HCT116 (cell line): ENCODE data around the gene PLA2G2F. TPM values are rescaled to one million over a fixed set of nuclear protein-coding genes. Genes with fewer than 3 reads are reported as not detected.

ENCODE experiments used
- ATAC-seq: fragments of 200-7000 bp; cut with Tn5 transposase; 2 replicates; pipeline ENCODE4 v1.9.1; 2020; ENCODE audit warnings: mild to moderate bottlenecking, moderate library complexity
- BruUV-seq: library from RNA; stranded (reverse); fragments of 400-500 nt; replicated peaks from 2 replicates; lab custom pipeline; 2021; lab: Mats Ljungman, UMichigan
- CTCF ChIA-PET: fragments of 300-600 bp; sonication (Branson Sonifier 250); formaldehyde crosslinking; loops from one replicate; lab custom pipeline; 2021; ENCODE audit warnings: antibody characterized with exemption; lab: Charles Lee
- POLR2A ChIA-PET: fragments of 300-600, 350-600 bp; sonication (Branson Sonifier 250); formaldehyde crosslinking; loops from one replicate; lab custom pipeline; 2021; ENCODE audit warnings: antibody characterized with exemption; lab: Charles Lee
- RAD21 ChIA-PET, 2 experiments: fragments of 300-600 bp; sonication (Branson Sonifier 250); formaldehyde crosslinking; loops; one replicate each; lab custom pipeline; 2023; ENCODE audit warnings: low total read pairs in 2 of 2; ENCODE audit not compliant: uncharacterized antibody in 2 of 2, unreplicated experiment in 2 of 2, low non-redundant PET in 1 of 2; lab: Charles Lee
- DNase-seq: peaks from one replicate; pipeline ENCODE4 v3.0.0-alpha.2; 2010; ENCODE audit warnings: low read depth, low spot score
- H2AFZ ChIP-seq: fragments of 200-600 bp; shearing (Covaris generic), sonication (generic); 2 replicates; pipeline ENCODE4 v1.6.1; 2017; ENCODE audit warnings: low read depth, mixed run types, mixed read lengths, antibody characterized with exemption, low read length; ENCODE audit not compliant: poor library complexity, severe bottlenecking
- H3K27ac ChIP-seq: 2 replicates; pipeline ENCODE4 v1.5.1; 2012; ENCODE audit warnings: low read depth, low read length
- H3K27me3 ChIP-seq: fragments of 200-600 bp; sonication (generic); 2 replicates; pipeline ENCODE4 v1.6.1; 2016; ENCODE audit warnings: mixed run types, low read length, mixed read lengths; ENCODE audit not compliant: insufficient read depth
- H3K36me3 ChIP-seq, 2 experiments: fragments of 200-500 bp in 1 of 2; fragments of 200-600 bp in 1 of 2; sonication (Bioruptor generic) in 1 of 2; sonication (generic) in 1 of 2; 2 replicates each; pipeline versions ENCODE4 v1.5.1 to v1.6.1; 2014 to 2016; ENCODE audit warnings: low read length in 2 of 2, inconsistent platforms in 1 of 2, mixed read lengths in 1 of 2, mixed run types in 1 of 2; ENCODE audit not compliant: insufficient read depth in 2 of 2, control insufficient read depth in 1 of 2
- H3K4me1 ChIP-seq, 2 experiments: fragments of 200-600 bp in 1 of 2; sonication (generic) in 1 of 2; 2 replicates each; pipeline versions ENCODE4 v1.5.1 to v1.6.1; 2012 to 2017; ENCODE audit warnings: low read length in 2 of 2, inconsistent platforms in 1 of 2, mild to moderate bottlenecking in 1 of 2, mixed read lengths in 1 of 2, mixed run types in 1 of 2, moderate library complexity in 1 of 2; ENCODE audit not compliant: insufficient read depth in 2 of 2, control insufficient read depth in 1 of 2
- H3K4me2 ChIP-seq: fragments of 200-600 bp; sonication (generic); 2 replicates; pipeline ENCODE4 v1.6.1; 2017; ENCODE audit warnings: mixed run types, low read length, mixed read lengths
- H3K4me3 ChIP-seq, 2 experiments: fragments of 200-600 bp in 1 of 2; sonication (generic) in 1 of 2; replicated peaks in 1 of 2; 2 replicates each; pipeline ENCODE4 v1.5.1; 2011 to 2016; ENCODE audit warnings: low read length in 2 of 2, control low read depth in 1 of 2, low read depth in 1 of 2, mild to moderate bottlenecking in 1 of 2, mixed read lengths in 1 of 2, mixed run types in 1 of 2
- H3K79me2 ChIP-seq: fragments of 200-600 bp; sonication (generic); 2 replicates; pipeline ENCODE4 v1.6.1; 2017; ENCODE audit warnings: mild to moderate bottlenecking, mixed run types, low read length, moderate library complexity, mixed read lengths; ENCODE audit not compliant: insufficient read depth
- H3K9ac ChIP-seq: fragments of 200-600 bp; sonication (generic); 2 replicates; pipeline ENCODE4 v1.6.1; 2016; ENCODE audit warnings: low read length, mixed read lengths
- H3K9me2 ChIP-seq: fragments of 200-600 bp; sonication (generic), shearing (Covaris generic); 2 replicates; pipeline ENCODE4 v1.6.1; 2017; ENCODE audit warnings: mixed run types, mild to moderate bottlenecking, moderate library complexity; ENCODE audit not compliant: insufficient read depth
- H3K9me3 ChIP-seq, 2 experiments: fragments of 200-500 bp in 1 of 2; fragments of 200-600 bp in 1 of 2; sonication (Bioruptor generic) in 1 of 2; sonication (generic) in 1 of 2; 2 replicates each; pipeline ENCODE4 v1.6.1; 2014 to 2017; ENCODE audit warnings: low read length in 2 of 2, mixed read lengths in 2 of 2, inconsistent platforms in 1 of 2, low read depth in 1 of 2, mild to moderate bottlenecking in 1 of 2, mixed run types in 1 of 2, moderate library complexity in 1 of 2; ENCODE audit not compliant: control insufficient read depth in 1 of 2, insufficient read depth in 1 of 2
- H4K20me1 ChIP-seq: fragments of 200-600 bp; sonication (generic), shearing (Covaris generic); 2 replicates; pipeline ENCODE4 v1.6.1; 2017; ENCODE audit warnings: mixed run types, mild to moderate bottlenecking, moderate library complexity; ENCODE audit not compliant: insufficient read depth
- CEBPB ChIP-seq: IDR thresholded peaks from 2 replicates; pipeline ENCODE4 v1.6.1; 2012; ENCODE audit warnings: low read depth
- CTCF ChIP-seq, 3 experiments: fragments of 200-600 bp in 1 of 3; sonication (generic) in 1 of 3; IDR thresholded peaks in 2 of 3; conservative IDR thresholded peaks in 1 of 3; 2 replicates each; pipeline ENCODE4 v1.5.1; 2012 to 2017; ENCODE audit warnings: low read depth in 2 of 3, low read length in 2 of 3, antibody characterized with exemption in 1 of 3, borderline replicate concordance in 1 of 3, control low read depth in 1 of 3, mild to moderate bottlenecking in 1 of 3, mixed read lengths in 1 of 3, mixed run types in 1 of 3, moderate library complexity in 1 of 3; ENCODE audit not compliant: insufficient read depth in 1 of 3
- FOSL1 ChIP-seq: IDR thresholded peaks from 2 replicates; pipeline ENCODE4 v1.6.1; 2012; ENCODE audit warnings: low read depth
- JUND ChIP-seq: IDR thresholded peaks from 2 replicates; pipeline ENCODE4 v1.6.1; 2012
- POLR2A ChIP-seq: IDR thresholded peaks from 2 replicates; pipeline ENCODE4 v1.7.0; 2011; ENCODE audit warnings: borderline replicate concordance; ENCODE audit not compliant: insufficient read depth, insufficient read length; ENCODE audit errors: extremely low read depth
- POLR2AphosphoS5 ChIP-seq: IDR thresholded peaks from 2 replicates; pipeline ENCODE4 v1.6.1; 2011; ENCODE audit warnings: mild to moderate bottlenecking, low read depth, low read length, moderate library complexity
- RAD21 ChIP-seq: IDR thresholded peaks from 2 replicates; pipeline ENCODE4 v1.6.1; 2012; ENCODE audit warnings: low read depth, mild to moderate bottlenecking
- TCF7L2 ChIP-seq: IDR thresholded peaks from 2 replicates; pipeline ENCODE4 v1.7.0; 2011; ENCODE audit warnings: borderline replicate concordance, inconsistent platforms; ENCODE audit not compliant: insufficient read depth, insufficient read length; ENCODE audit errors: extremely low read depth
- YY1 ChIP-seq: IDR thresholded peaks from 2 replicates; pipeline ENCODE4 v1.6.1; 2011; ENCODE audit warnings: low read length, low read depth, moderate library complexity, mild to moderate bottlenecking; ENCODE audit not compliant: insufficient replicate concordance; ENCODE audit errors: extremely low read depth
- intact Hi-C: fragments of 100-400 bp; cut with micrococcal nuclease; formaldehyde crosslinking; loops from 2 replicates; pipeline ENCODE4 v1.10.0; 2022
- total RNA-seq: library from RNA; stranded (reverse); gene quantifications from one replicate; pipeline ENCODE4 v1.2.1, GENCODE V29; 2021; ENCODE audit not compliant: unreplicated experiment

The PLA2G2F gene
- total RNA-seq, 1 experiment from 2014 or later, result 0.12 TPM

- BruUV-seq, result no TSS peak
- intact Hi-C loops, result loop anchor here (5.0 kb wide), 1 partner anchor 492 kb away; the partner anchor contains the start of gene HTR6
- CTCF ChIA-PET, result interaction anchor here (3.5 kb wide), 1 partner anchor 180 kb away, joined by 20 read pairs; no protein-coding TSS in a partner anchor
- POLR2A ChIA-PET, result no interaction called here
- H4K20me1 ChIP-seq, result no peaks in the 10 kb centered on the region
- peaks cover 0 to 5% of the 10 kb centered on the region in 2 experiments; a peak in 2 of 4 replicates for H3K4me1 ChIP-seq
- H3K9me3 ChIP-seq, result peaks cover 0 to 3% of the 10 kb centered on the region in 2 experiments; a peak in 2 of 4 replicates
- ATAC-seq, result no peak
- no peaks in the 10 kb centered on the region for H3K27me3 ChIP-seq
- no peak overlapping the region for H3K4me3 ChIP-seq
- no peak overlapping the region for H3K4me2 ChIP-seq
- TF ChIP-seq TCF7L2, result no peak
- no peak for TF ChIP-seq CTCF (IDR thresholded peaks at IDR 0.05 in 2 of 3, conservative IDR thresholded peaks at IDR 0.05 in 1 of 3; ENCODE audit: borderline replicate concordance in 1 of 3, insufficient read depth in 1 of 3, low read depth in 2 of 3, low read length in 2 of 3)
- no peak for TF ChIP-seq POLR2A
- no peak for TF ChIP-seq RAD21
- no peak for TF ChIP-seq CEBPB
- TF ChIP-seq FOSL1, result no peak
- no peak for TF ChIP-seq YY1
- TF ChIP-seq JUND, result no peak
- TF ChIP-seq POLR2AphosphoS5, result no peak
- no peak for DNase-seq
- H3K27ac ChIP-seq, result no peak overlapping the region
- H2AFZ ChIP-seq, result no peak overlapping the region
- H3K9ac ChIP-seq, result no peak overlapping the region
- H3K9me2 ChIP-seq, result no peaks in the 10 kb centered on the region
- no peaks in the 10 kb centered on the region for H3K79me2 ChIP-seq
- H3K36me3 ChIP-seq, result no peaks in the 10 kb centered on the region
- RAD21 ChIA-PET, result no interaction called here
These were observed 15.2 kb downstream of the PLA2G2F start for GRCh38 chr1:20154301-20154831.
